H4 (cell line): ENCODE measurements around the gene SLIT1. TPM values are rescaled to one million over a fixed set of nuclear protein-coding genes. Genes with fewer than 3 reads are reported as not detected.

Experiments
- DNase-seq: peaks from one replicate; pipeline ENCODE4 v3.0.0-alpha.2; 2015; ENCODE audit warnings: low spot score
- total RNA-seq: library from RNA; depleted of rRNA; stranded (reverse); fragments of >200 nt; shearing (Covaris generic); gene quantifications from 2 replicates; pipeline ENCODE4 v1.2.3, GENCODE V29; 2014

Gene SLIT1
- total RNA-seq, 1 experiment from 2014 or later = 0.10 TPM

DNA sequence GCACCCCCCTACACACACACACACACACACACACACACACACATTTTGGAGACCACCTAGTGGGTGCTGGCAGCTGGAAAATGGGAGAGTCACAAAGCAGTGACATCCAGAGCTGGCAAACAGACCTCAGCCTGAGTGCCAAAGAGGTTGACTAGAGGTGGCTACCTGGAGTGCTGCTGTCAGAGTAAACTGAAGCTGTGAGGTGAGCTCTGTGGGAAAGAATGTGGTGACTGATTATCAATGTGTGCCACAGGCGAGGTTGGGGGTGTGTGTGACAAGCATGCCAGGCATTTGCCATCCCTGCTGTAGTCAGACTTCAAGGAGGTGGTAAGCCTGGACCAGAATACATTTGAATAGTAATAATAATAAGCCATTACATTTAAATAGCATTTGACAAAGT, 120.6 kb downstream of the SLIT1 start:
- DNase-seq = no peak

DNA sequence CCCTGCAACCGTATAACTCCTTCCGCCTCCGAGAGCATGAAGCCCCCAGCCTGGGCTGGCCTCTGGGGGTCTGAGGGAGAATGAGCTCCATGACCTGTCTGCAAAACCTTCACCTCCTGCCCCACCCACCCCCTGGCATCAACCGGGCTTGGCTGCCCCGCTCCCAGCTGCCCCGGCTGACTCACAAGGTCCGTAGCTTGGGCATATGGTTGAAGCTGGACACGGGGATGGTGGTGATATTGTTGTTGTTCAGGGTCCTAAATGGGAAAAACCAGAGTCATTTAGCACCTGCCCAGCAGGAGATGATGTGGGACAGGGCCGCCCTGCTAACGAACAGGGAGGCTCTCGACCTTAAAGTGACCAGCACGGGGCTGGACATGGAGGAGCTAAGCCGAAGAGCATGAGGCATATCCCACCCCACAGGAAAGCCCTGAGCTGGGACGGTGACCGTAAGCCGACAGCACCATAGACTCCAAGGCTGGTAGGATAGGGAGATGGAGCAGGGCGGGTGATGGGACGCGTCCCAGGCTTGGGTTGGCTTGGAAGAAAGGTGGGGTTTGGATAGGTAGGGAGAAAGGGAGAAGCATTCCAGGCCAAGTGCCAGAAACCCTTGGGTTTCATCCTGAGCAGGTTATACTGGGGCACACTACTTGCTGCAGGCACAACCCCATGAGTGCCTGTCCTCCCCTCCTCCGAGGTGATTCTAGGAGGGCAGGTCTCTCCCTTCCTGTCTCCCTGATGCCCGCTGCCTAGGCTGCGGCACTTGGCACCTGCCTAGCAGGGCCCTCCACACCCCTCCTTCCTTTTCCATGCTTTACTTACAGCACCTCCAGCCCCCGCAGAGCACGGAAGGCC, 121.5 kb downstream of the SLIT1 start:
- DNase-seq = no peak

DNA sequence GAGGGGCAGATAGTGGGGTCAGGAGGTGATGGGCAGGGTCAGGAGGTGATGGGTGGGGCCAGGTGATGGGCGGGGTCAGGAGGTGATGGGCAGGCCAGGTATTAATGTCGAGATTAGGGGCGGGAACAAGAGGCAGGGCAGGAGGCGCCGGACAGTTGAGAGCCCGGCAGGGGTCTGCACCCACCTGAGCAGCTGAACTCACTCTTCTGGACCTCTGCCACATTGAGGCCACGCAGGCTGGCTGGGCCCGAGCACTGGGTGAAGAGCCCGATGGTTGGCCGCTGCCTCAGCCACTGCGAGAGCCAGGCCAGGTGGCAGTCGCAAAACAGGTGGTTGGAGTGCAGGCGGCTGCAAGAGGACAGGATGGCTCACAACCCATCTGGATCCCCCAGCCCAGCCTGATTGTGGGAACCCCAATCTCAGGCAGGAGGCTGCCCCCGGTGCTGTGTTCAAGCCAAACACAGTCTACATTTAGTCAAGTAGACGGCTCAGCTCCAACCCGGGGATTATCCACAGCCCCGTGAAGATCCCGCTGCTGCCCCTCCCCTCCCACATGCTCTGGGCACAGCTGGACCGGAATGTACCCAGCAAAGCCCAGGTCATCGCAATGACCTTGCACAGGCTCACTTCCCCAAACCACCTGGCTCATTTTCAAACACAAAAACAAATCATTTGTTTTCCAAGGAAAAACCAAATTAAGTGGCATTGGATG, 122.3 kb downstream of the SLIT1 start:
- DNase-seq = no peak

DNA sequence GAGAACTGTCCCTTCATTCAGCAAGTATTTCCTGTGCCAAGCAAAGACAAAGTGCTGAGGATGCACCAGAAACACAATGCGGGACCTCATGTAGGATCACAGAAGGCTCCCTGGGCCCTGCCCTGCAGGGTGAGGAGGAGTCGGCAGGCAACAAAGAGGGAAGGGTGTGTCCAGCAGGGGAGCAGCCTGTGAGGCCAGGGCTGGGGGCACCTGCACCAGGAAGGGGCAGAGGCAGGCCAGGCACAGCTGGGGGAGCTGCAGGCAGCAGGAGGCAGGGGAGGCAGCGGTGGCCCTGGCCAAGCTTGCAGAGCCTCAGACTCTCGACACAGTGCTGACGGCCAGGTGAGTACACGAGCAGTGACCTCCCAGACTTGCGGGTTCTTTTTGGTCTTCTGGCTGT, 123.3 kb downstream of the SLIT1 start:
- DNase-seq = no peak

DNA sequence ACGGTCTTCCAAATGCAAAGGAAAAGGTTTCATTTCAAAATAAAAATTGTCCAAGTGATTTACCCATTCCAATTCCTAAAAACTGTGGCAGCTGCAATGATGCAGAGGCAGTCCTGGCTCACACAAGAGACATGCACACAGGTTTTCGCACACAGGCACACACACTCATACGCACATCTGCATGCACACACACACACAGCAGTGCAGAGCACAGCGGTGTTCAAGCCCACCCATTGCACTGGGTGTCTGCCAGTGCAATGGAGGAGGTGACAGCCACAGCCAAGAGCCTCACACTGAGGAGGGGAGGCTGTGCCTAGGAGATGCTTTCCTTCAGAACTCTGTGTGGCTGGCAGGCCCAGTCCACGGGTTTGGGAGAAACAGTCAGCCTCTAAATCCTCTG, 123.7 kb downstream of the SLIT1 start:
- no peak for DNase-seq

DNA sequence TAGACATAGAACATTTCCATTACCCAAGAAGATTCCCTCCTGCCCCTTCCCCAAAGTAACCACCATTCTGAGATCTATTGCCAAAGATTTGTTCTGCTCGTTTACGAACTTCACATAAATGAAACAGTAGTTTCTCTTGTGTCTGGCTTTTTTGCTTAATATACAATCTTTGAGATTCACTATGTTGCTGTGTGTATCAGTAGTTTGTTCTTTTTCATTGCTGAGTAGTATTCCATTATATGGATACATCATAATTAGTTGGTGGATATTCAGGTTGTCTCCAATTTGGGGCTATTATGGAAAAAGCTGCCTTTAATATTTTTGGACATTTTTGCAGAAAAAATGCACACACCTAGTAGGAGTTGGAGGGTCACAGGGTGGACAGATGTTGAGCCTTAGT, 124.3 kb downstream of the SLIT1 start:
- DNase-seq = no peak

DNA sequence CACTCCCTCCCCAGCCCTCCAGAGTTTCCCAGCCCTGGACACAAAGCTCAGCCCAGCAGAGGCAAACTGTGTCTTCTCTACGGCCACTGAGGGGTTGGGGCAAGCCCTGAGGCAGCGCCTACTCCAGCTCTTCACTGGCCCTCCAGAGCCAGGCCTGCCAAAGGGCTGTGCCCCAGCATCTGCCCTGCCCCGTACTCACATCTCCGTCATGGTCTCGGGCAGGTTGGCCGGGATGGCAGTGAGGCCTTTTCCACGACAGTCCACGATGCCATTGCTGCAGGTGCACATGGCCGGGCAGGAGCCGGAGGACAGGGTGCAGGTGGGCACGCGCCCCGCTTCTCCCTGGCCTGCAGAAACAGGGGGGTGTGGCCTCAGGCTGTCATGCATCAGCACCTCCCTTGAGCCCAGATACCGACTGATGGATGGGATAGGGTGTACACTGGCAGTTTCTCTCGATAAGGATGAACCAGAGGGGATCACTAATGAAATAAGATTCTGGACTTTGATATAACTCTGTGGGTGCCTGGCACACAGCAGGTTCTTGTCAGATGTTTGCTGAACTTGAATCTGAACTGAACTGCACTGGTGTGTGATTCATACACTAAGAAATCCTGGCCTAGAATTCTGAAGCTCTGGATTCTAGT, 125.2 kb downstream of the SLIT1 start:
- DNase-seq = no peak

DNA sequence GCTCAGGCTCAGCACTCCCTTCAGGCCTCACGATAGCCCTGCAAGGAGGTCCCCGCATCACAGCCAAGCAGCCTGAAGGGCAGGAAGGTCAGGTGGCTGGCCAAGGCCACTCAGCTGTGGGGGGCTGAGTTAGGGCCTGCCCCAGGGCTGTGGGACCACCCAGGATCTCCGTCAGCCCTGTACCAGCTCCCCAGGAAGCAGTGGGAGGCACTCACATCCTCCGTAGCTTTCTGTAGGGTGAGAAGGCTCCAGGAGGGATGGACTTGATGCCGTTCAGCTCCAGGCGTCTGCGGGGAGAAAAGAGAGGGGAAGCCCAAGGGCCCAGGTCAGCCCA, 125.9 kb downstream of the SLIT1 start:
- no peak for DNase-seq

DNA sequence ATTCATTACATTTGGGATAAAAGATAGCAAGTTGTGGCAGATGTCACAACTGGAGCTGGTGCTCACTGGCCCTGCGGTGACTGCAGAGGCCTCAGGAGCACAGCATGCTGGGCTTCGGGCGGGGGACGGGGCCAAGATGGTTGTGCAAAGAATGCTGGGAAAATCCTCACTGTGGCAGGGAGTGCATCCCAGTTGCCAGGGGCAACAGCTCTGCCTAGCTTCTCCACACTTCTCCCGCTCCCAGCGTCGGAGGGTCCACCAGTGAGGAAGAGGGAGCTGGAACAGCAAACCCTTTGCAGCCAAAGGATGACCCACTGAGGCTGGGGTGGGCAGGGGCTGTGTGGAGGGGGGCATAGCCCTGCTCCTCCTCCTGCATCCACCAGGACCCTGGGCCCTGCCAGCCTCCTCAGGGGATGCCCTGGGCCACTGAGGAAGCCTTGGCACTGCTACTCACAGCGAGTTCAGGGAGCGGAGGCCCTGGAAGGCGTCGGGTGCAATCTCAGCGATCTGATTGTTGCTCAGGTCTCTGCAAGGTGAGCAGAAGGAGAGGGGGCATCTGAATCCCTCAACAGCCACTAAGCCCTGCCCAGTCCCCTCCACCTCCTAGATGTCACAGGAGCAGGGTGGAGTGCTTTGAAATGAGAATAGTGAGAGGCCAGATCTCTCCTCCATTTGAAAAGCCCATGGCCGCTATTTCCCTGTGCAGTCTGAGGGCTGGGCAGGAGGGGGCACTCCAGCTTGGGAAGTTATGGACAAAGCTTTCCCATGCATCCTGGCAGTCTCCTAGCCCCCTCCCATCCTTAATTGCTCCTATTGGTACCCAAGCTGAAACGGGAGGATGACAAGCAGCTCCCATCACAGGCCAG, 126.5 kb downstream of the SLIT1 start:
- no peak for DNase-seq

DNA sequence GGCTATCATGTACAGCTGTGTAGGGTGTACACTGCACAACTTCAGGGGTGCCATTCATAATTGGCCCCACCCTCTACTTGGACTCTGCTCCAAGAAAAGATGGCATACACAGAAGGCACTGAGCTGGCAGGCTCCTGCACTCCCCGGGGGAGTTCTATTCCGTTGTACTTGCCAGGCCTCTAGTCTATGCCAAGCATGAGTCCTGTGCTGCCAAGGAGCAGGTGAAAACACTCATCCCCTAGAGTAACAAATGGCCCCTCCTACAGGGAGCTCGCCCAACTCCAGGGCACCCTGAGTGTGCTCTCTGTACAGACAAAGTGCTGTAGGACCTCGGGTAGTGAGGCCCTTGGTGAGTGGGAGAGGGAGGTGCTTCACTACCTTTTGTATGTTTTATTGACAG, 127.2 kb downstream of the SLIT1 start:
- no peak for DNase-seq

DNA sequence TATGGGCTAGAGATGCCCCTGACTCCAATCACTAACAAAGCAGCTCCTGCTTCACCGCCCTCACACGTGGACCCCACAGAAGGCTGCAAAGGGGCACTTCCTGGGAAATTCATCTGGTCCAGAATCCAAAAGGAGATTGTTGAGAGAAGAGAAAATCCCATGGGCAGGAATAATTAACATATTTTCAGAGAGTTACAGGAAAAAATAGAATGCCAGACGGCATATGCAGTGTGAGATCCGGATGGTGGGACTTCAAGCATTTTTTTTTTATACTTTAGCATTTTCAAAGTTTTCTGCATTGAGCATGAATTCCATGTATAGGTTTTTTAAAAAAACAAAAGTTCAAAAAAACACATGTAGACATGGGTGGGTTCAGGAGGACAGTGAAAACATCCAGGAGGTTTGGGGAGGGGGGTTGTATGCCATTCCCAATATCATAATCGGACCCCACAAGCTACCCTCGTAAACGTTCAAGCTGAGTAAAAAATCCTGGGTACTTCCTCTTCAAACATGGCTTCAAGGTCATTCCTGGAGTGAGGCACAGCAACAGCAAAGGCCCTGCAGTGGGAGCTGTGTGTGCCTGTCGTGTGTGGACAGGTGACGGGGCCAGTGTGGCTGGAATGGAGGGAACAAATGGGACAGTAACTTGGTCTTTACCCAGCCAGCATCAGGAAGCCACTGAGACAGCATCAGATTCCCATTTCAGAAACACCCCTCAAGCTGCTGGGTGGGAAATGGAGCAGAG, 128.1 kb downstream of the SLIT1 start:
- DNase-seq = no peak

DNA sequence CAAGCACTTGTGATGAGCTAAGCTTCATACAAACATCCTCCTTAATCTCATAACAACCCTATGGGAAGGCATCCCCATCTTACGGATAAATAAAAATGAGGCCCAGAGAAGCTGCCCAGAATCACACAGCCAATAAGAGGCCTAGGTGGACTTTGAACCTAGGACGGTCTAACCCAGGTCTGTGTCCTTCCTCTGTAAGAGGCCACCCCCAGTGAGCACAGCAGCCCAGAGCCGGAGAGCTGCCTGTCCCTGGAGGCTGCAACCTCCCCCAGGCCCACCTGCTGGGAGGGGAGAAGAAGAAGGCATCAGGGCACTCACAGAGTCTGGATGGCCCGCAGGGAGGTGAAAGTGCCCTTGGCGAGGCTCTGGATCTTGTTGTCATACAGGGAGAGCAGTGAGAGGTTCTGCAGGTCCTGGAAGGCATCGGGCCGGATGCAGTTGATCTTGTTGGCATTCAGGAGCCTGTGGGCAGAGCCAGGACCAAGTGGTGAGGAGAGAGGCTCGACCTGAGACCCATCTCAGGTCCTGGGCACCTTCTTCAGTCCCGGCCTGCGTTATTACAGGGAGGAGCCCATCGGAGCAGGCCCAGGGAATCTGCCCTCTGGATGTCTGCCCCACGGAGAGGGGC, 129.6 kb downstream of the SLIT1 start:
- DNase-seq = no peak

DNA sequence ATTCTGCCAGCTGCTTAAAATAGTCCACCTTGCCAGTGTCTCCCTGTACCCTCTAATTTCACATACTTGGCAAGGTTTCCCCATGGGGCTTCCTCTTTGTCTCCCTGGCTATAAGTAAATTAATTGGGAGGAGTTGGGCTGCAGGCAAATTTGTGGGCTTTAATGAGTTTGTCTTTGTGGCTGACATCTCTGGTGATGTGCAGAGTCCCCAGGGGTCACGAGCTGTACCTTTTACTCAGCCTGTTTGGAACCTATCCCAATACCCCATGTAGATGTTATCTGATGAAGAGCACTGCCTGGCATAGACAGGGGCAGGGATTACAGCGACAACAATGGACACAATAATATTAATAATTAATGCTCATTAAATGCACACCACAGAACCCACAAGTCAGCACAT, 132.5 kb downstream of the SLIT1 start:
- DNase-seq = no peak

DNA sequence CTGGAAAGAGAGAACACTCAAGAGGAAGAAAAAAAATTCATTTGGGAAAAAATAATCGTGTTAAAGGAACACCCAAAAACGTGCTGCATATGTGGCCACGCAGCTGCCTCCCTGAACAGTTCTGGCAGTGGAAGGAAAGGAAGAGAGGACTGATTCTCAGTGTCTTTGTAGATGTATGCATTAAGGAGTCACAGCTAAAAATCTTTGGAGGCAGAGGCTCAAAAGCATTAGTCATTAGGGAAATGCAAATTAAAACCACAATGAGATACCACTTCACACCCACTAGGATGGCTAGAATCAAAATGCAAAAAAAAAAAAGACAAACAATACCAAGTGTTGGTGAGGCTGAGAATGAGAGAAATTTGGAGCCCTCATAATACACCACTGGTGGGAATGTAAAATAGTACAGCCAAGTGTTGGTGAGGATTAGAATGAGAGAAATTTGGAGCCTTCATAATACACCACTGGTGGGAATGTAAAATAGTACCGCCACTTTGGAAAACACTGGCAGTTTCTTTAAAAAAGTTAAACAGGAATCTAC, 134.7 kb downstream of the SLIT1 start:
- DNase-seq = no peak

DNA sequence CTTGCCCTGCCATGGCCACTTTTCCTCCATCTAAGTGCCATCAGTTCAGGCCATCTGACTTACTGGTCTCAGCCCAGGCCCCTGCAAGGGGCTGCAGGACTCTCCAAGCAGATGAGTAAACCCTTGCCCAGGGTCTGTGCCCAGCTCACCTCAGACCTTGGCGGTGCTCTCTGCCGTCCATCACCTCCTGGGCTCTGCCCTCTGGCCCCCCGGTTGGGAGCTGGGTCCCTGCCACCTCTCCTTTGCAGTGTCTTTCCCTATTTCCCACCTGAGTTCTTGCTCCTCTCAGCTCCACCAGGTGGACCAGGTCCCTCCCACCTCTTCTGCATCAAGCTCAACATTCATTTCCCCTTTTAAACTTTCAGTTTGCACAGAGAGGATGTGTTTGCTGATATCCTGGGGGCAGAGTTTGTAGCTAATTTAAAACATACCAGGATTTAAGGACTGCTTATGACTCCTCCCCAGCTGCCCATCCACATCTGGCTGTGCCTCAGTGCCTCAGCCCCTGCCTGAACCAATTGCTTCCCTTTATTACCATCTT, 135.5 kb downstream of the SLIT1 start:
- no peak for DNase-seq

DNA sequence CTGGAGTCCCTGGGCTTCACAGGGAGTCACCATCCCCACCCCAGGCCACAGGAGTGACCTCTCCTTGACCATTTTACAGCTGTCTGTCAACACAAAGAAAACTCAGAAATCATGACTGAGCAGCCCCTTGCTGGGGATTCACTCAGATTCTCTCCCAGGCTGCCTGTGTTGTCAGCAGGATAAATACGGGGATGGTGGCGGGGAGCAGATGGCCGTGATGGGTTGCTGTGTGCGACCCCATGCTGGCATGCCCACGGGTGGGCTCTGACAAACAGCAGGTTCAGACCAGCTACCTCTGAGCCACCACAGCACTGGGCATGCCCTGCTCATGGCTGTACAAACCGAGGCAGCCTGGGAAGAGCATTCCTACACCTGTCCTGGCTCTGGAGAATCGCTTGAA, 136.1 kb downstream of the SLIT1 start:
- DNase-seq = no peak

DNA sequence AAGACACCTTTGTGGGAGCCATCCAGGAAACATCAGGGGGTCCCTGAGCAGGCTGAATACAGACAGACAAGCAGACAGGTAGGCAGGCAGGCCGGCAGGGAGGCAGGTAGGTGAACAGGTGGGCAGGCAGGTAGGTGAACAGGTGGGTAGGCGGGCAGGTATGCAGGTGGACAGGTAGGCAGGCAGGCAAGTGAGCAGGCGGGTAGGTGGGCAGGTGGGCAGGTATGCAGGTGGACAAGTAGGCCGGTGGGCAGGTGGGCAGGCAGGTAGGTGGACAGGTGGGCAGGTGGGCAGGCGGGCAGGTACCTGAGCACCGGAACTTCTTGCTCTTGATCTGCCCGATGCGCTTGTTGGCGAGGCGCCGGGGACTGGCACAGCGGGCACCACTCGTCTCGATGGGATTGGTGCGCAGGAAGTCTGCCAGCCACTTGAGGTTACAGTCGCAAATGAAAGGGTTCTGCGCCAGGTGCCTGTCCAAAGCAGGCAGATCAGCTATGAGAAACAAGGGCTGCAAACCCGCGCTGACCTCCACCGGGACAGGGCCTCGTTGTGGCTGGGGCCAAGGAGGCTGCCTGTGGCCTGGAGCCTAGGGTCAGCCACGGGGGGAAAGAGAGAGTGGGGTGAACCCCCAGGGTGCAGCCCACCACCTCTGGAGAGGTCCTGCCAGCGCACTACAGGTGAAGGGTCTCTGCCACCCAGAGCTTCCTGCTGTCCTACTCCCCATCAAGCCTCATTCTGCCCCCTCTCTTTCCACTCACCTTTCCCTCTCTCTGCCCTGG, 136.9 kb downstream of the SLIT1 start:
- no peak for DNase-seq

DNA sequence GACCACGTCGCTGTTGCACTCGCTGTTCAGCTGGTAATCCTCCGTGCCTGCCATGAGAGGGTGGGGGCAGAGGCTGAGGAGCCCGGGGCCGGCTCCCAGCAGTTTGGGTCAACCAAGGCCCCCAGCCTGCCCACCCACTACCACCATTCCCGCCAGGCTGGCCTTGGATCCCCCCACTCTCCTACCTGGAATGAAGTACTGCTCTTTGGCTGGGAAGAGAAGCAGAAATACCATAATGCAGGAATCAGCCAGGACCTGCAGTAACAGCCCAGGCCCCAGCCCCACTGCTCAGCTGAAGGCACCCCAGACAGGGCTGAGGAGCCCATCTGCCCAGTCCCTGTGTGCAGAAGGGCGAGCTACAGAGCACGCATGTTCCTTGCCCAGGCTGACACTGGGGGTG, 138.0 kb downstream of the SLIT1 start:
- DNase-seq = no peak

DNA sequence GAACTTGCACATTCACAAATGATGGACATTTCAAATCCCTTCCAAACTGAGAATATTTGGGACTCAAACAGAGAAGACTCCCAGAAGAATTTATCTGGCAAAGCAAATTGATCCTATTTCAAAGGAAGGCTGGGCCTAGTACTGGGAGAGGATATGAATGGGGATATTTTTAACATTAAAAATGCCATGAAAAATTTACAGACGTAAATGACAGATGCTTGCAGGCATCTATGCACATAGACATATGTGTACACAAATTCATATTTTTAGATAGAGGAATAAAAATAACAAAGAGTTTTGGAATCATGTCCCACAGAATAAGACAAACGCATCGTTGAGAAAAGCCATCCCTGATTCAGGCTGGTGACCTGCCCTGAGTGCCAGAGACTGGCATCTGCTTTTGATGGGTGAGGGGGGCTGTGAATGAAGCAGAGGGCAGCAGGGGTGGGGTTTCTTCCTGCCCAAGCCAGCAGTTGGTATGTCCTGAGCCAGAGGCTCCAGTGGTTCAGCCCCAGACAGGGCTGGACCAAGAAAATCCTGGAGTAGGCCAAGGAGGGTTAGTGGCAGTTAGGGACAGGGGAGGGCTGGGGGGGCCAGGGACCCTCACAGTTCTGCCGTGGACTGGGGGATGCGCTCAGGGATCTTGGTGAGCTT, 138.5 kb downstream of the SLIT1 start:
- DNase-seq = no peak
